ENCODE results near the gene MCTP1.
"Not testable (repeated sequence)": the region's sequence is repeated elsewhere in the genome, so short reads cannot be mapped to it uniquely, and the experiment has no call there.

The MCTP1 gene

GRCh38 chr5:94969174-94969573 lies 315.7 kb downstream of the MCTP1 start:
- no peak for DNase-seq

GRCh38 chr5:94968507-94969095 lies 316.3 kb downstream of the MCTP1 start:
- peak in 7 of 58 donors; percentile 1 to 56 (median 6) for DNase-seq

DNA sequence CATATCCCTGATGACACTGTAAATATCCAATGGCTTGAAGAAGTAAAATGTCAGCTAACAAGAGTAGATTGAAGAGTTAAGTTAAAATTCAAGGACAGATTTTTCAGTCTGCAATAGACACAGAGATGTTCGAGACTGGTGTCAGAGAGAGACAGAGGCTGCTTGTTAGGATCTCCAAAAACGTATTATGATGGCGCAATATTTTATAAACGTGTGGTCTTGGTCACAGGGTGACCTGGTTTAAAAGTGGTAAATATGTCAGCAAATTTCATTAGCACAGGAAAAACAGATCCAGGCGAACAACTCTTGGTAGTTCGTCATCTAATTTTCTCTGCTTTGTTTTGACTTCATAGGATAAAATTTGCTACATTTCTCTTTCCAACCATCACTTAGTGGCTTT lies 317.4 kb downstream of the MCTP1 start:
- no peak for DNase-seq

- not testable (repeated sequence) for DNase-seq
Measured at GRCh38 chr5:94959279-94959678, 325.6 kb downstream of the MCTP1 start.

DNA sequence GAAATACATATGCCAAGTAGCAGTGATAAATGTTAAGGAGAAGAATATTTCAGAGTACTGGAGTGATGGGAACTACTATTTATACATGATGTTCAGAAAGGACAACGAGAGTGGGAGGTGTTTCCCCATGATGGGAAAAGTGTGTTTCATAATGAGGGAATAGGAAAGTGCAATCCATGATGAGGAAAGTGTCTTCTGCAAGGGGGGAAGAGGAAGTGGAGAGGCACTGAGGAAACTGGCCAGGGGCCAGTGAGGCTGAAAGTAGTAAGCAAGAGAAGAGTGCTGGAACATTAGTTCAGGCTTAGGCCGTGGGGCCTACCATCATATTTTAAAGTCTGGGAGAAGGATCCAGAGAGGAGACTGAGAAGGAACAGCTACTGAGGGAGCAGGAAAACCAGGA lies 339.2 kb downstream of the MCTP1 start:
- peak in 4 of 58 donors; percentile 0 to 7 (median 4) for DNase-seq

DNA sequence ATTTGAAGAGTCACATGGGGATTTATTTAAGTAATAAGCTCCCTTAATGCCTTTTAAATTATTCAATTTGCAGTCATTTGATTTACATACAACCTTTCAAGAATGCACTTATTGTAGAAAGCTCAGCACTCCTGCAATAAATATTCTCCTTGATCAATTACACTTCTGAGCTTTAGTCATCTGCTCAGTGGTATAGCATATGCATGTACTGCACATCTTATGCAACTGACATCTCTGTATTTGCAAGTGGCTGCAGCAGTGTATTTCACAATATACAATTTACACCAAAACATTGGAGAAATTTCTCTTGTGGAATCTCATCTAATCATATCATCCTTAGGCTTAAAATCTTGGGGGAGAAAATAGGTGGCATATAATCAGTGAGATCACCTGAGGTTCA lies 340.7 kb downstream of the MCTP1 start:
- no peak for DNase-seq

- no peak for DNase-seq
Measured at GRCh38 chr5:94941122-94941755, 343.7 kb downstream of the MCTP1 start.

DNA sequence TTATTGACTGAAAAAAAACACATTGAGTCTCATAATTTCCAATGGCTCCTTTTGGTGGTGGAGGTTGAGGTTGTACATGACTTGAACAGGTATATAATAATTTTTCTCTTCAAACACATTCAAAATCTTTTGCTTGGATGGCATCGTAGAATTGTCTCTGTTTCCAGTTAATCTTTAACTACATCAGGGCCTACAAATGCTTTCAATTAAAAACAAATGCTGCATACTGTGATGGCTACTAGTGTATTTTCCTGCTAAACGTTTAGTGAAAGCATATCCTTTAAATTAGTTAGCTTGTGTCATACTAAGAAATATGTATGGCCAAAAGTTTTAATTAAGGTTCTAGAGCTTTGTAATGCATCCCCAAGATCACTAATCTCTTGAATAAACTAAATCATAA lies 352.6 kb downstream of the MCTP1 start:
- DNase-seq: no peak

DNA sequence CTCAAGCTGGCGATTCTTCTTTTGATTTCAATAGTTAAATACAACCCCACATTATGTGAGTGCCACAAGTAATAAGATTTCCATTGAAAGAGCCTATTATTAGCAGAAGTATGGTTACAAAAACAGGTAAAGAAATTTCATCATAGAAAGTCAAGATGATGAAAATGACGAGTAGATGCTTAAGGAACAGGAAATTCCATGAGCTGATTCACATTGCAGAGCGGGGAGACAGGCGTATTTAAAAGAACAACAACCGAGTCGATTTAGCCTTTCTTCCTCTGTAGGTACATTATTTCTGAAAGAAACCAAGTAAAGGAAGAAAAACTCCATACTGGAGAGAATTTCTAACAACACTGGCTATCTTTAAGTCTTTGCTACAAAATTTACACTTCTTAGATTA lies 356.0 kb downstream of the MCTP1 start:
- DNase-seq: no peak

DNA sequence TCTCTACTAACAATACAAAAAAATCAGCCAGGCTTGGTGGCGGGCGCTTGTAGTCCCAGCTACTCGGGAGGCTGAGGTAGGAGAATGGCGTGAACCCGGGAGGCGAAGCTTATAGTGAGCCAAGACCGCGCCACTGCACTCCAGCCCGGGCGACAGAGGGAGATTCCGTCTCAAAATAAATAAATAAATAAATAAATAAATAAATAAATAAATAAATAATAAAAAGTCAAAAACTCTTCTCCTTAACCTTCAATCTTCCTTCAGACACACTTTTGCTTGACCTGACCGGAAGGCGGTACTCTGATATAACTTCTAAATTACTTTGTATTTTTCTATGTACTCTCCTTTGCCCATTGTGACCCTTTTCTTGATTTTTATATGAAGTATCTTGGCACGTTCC lies 364.3 kb downstream of the MCTP1 start:
- DNase-seq: no peak

- no peak for DNase-seq
Measured at GRCh38 chr5:94916619-94917018, 368.3 kb downstream of the MCTP1 start.

DNA sequence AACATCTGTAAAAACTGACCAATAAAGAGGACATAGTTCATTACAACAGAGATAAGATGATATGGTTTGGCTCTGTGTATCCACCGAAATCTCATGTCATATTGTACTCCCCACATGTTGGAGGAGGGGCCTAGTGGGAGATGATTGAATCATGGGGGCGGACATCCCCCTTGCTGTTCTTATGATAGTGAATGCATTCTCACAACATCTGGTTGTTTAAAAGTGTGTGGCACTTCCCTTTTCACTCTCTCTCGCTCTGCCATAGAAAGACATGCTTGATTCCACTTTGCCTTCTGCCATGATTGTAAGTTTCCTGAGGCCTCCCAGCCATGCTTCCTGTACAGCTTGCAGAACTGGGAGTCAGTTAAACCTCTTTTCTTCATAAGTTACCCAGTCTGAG lies 373.6 kb downstream of the MCTP1 start:
- DNase-seq: no peak

DNA sequence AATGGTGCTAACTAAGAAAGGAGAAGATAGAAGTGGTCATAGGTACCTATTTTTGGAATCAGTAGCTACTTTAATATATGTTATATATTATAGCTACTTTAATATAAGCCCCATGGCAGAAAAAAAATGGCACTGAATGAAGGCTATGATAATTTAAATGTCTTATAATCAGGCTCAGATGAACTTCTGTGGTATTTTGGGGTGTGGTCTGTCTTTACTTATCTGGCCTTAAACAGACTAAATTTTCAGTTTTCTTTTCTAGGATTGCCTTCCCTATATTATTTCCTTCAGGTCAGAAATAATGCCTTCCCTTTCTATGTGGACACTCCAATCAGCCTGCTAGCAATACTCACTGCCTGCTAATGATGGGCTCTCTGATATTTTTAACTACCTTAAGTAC lies 374.2 kb downstream of the MCTP1 start:
- DNase-seq: no peak

GRCh38 chr5:94908889-94909480 lies 375.9 kb downstream of the MCTP1 start:
- DNase-seq: peak in 2 of 58 donors; percentile 7 to 40

GRCh38 chr5:94906750-94907149 lies 378.1 kb downstream of the MCTP1 start:
- DNase-seq: no peak

DNA sequence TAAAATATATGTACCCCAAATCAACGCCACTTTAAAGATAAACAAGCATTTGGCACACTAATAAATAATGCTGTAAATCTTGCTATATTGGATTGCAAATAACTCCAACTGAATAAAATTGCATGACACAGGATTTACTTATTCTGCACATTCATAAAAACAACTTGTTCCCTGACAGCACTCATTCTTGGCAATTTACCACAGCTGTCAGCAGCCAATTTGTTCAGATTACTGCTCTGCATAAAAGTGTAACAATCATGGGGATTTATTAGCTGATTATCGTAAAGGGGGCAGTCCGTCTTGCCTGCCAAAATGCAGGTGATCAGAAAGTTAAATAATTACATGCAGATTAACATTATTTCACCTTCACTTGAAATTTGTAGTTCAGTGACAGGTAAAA lies 381.2 kb downstream of the MCTP1 start:
- no peak for DNase-seq

DNA sequence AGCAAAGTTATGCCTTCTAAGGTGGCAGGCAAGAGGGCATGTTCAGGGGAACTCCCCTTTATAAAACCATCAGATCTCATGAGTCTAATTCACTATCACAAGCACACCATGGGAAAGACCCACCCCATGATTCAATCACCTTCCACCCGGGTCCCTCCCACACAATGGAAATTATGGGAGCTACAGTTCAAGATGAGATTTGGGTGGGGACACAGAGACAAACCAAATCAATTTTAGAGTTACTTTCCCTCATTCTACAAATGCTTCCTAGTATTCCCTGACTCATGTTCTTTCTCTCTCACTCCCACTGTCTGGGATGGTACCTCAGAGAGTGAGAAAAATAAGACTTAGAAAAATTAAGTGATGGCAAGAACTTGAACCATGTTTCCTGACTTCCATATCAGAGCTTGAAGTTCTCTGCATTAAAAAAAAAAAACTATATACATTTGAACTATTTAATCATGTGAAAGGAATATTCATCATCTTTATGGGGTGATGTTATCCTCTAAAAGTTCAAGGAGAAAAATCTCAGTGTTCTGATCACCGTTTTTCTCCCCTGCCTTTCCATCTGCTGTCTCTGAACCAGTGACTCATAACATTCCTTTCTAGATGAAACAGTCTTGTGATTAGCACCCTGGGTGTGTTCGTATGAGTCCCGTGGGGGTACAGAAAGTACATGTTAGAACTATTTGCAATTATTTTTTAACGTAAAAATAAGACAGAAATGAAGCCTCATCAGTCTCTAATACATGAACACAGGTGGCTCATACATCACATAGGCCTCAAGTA lies 383.5 kb downstream of the MCTP1 start:
- no peak for DNase-seq

GRCh38 chr5:94900006-94900505 lies 384.8 kb downstream of the MCTP1 start:
- no peak for DNase-seq

GRCh38 chr5:94893412-94894135 lies 391.3 kb downstream of the MCTP1 start:
- peak in 1 of 58 donors; percentile 16 for DNase-seq

DNA sequence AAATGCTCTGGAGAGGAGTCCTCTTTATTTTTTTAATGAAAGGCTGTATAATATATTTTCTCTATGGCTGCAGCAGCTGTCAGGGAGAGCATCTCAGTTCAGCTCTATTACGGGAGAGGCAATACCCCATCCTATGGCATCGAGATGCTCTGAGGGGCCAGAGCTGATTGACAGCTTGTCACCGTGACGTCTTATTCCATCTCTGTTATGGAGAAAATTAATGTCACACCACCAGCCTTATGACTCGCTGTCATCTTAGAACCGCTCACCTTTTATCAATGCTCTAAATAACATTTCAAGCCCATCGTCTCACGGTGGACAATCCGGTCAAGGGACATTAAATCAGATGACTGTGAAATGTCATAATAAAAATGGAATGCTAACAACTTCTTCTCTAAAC lies 392.9 kb downstream of the MCTP1 start:
- no peak for DNase-seq

GRCh38 chr5:94891565-94891964 lies 393.3 kb downstream of the MCTP1 start:
- no peak for DNase-seq
